Transverse colon (tissue), 4 donors: ENCODE measurements around the gene EPB41L4B. TPM values are rescaled to one million over a fixed set of nuclear protein-coding genes. Genes with fewer than 3 reads are reported as not detected.

Source experiments
- DNase-seq: peaks from one replicate; pipeline ENCODE4 v3.0.0-alpha.2; 2019
- H3K27ac ChIP-seq, 4 donors: fragments of 200-600 bp; sonication (generic); 2 replicates each; pipeline ENCODE4 v1.5.1; 2016 to 2018; ENCODE audit warnings: inconsistent platforms in 4 of 4
- H3K27me3 ChIP-seq: fragments of 200-600 bp; sonication (generic); 2 replicates; pipeline ENCODE4 v1.5.1; 2017; ENCODE audit warnings: inconsistent platforms
- H3K36me3 ChIP-seq, 4 donors: fragments of 200-600 bp; sonication (generic); 2 replicates each; pipeline ENCODE4 v1.5.1; 2017 to 2019; ENCODE audit warnings: inconsistent platforms in 4 of 4
- H3K4me1 ChIP-seq, 4 donors: fragments of 200-600 bp; sonication (generic); 2 replicates each; pipeline ENCODE4 v1.5.1; 2017 to 2020; ENCODE audit warnings: inconsistent platforms in 4 of 4
- H3K4me3 ChIP-seq, 4 donors: fragments of 200-600 bp; sonication (generic); 1 replicate in 1 of 4; 2 replicates in 3 of 4; pipeline versions ENCODE4 v1.5.1 to v1.6.1; 2017 to 2019; ENCODE audit warnings: inconsistent platforms in 4 of 4
- H3K9me3 ChIP-seq, 2 donors: fragments of 200-600 bp; sonication (generic); 2 replicates each; pipeline ENCODE4 v1.5.1; 2017 to 2019; ENCODE audit warnings: inconsistent platforms in 2 of 2
- EP300 ChIP-seq: sonication (generic); formaldehyde crosslinking; IDR thresholded peaks from one replicate; pipeline ENCODE4 v1.6.1; 2017; ENCODE audit warnings: antibody characterized with exemption, low read depth
- POLR2A ChIP-seq: fragments of 450-650 bp; IDR thresholded peaks from one replicate; pipeline ENCODE4 v1.6.1; 2016; ENCODE audit warnings: antibody characterized with exemption, mild to moderate bottlenecking, moderate library complexity
- POLR2AphosphoS5 ChIP-seq, 3 donors: sonication (generic); formaldehyde crosslinking; IDR thresholded peaks; one replicate each; pipeline ENCODE4 v1.6.1; 2016; ENCODE audit warnings: antibody characterized with exemption in 3 of 3
- WGBS, 2 donors: methylation state at CpG; one replicate each; pipeline ENCODE4 v1.1.5; 2018; ENCODE audit warnings: low coverage in 1 of 2; 5-methylcytosine and 5-hydroxymethylcytosine counted together
- in situ Hi-C, 4 donors: fragments of 200-750 bp; cut with MboI; loops; one replicate each; pipeline versions ENCODE4 v1.15.0 to v1.15.1; 2017; ENCODE audit warnings: low sequenced_read_pairs in 3 of 4, low pct_ligation_motif_present in 1 of 4, low pct_unique_long_range_greater_than_20kb in 1 of 4
- intact Hi-C: fragments of 100-400 bp; cut with DNase I; formaldehyde crosslinking; loops from one replicate; pipeline ENCODE4 v1.15.1; 2023; ENCODE audit warnings: low total_unique reads
- total RNA-seq, 4 donors: library from RNA; depleted of rRNA; stranded (reverse); fragments of >200 nt; gene quantifications; one replicate each; pipeline ENCODE4 v1.1.0, GENCODE V29; 2016
- TF ChIP-seq, protein P1 (sequence below), 5 experiments: fragments of 200-600 bp in 3 of 5; fragments of 450-650 bp in 2 of 5; sonication (generic) in 3 of 5; IDR thresholded peaks; 1 replicate in 2 of 5; 2 replicates in 3 of 5; pipeline ENCODE4 v1.5.1; 2016 to 2017; ENCODE audit warnings: antibody characterized with exemption in 5 of 5, inconsistent platforms in 3 of 5, mild to moderate bottlenecking in 2 of 5, moderate library complexity in 1 of 5

The EPB41L4B gene
- total RNA-seq, 4 donors from 2014 or later: 76.8 to 159 (median 110) TPM

- Histone ChIP-seq H3K4me1 (no peaks in the 10 kb centered on the region), H3K27ac (no peak overlapping the region), H3K27me3 (no peaks in the 10 kb centered on the region), H3K9me3 (peaks cover 0 to 2% of the 10 kb centered on the region in 2 donors), H3K4me3 (no peak overlapping the region), H3K36me3 (no peaks in the 10 kb centered on the region)
- intact Hi-C loops: no loop called here
- in situ Hi-C loops: no loop called here
- TF ChIP-seq POLR2AphosphoS5 (IDR thresholded peaks at IDR 0.05): no peak
- no peak for TF ChIP-seq POLR2A
- TF ChIP-seq, protein P1, sequence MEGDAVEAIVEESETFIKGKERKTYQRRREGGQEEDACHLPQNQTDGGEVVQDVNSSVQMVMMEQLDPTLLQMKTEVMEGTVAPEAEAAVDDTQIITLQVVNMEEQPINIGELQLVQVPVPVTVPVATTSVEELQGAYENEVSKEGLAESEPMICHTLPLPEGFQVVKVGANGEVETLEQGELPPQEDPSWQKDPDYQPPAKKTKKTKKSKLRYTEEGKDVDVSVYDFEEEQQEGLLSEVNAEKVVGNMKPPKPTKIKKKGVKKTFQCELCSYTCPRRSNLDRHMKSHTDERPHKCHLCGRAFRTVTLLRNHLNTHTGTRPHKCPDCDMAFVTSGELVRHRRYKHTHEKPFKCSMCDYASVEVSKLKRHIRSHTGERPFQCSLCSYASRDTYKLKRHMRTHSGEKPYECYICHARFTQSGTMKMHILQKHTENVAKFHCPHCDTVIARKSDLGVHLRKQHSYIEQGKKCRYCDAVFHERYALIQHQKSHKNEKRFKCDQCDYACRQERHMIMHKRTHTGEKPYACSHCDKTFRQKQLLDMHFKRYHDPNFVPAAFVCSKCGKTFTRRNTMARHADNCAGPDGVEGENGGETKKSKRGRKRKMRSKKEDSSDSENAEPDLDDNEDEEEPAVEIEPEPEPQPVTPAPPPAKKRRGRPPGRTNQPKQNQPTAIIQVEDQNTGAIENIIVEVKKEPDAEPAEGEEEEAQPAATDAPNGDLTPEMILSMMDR (IDR thresholded peaks at IDR 0.05): no peak
- TF ChIP-seq EP300: no peak
- DNase-seq: no peak
These were observed 162.2 kb downstream of the EPB41L4B start for GRCh38 chr9:109158651-109159050.

- Histone ChIP-seq H3K4me3 (no peak overlapping the region), H3K36me3 (no peaks in the 10 kb centered on the region), H3K27ac (no peak overlapping the region), H3K4me1 (no peaks in the 10 kb centered on the region), H3K27me3 (no peaks in the 10 kb centered on the region), H3K9me3 (peaks cover 6 to 11% of the 10 kb centered on the region in 2 donors)
- in situ Hi-C loops (no loop called here), intact Hi-C loops (loop anchor here (1.0 kb wide), 1 partner anchor 11 kb away; no protein-coding TSS in a partner anchor)
- no peak for DNase-seq
- TF ChIP-seq POLR2AphosphoS5 (IDR thresholded peaks at IDR 0.05) (no peak), POLR2A (no peak), EP300 (no peak)
- TF ChIP-seq, protein P1 (IDR thresholded peaks at IDR 0.05): no peak
- 69 to 79% methylated on average over 6 to 8 of the region's 8 CpGs for WGBS, 2 donors
These were observed 164.2 kb downstream of the EPB41L4B start for GRCh38 chr9:109156708-109157107.

DNA sequence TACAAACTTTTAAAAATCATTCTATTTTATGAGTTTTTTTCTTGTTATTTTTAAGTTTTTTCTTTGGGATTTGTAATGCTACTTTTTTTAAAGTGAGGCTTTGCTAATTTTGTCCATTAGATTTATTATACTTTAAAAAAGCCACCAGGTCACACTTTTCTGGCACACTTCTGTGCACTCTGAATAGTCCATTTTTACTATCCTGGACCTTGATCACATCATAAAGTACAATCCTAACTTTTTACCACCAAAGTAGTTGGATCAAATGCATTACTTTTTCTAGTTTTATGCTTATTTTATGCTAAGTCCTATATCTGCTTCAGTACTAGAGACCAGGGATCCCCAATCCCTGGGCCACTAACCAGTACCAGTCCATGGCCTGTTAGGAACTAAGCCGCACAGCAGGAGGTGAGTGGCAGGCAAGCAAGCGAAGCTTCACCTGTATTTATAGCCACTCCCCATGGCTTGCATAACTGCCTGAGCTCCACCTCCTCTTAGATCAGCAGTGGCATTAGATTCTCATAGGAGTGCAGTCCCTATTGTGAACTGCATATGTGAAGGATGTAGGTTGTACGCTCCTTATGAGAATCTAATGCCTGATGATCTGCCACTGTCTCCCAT lies 169.8 kb downstream of the EPB41L4B start:
- DNase-seq: peak; percentile 59
- Histone ChIP-seq H3K4me3 (no peak overlapping the region), H3K36me3 (no peaks in the 10 kb centered on the region), H3K27me3 (no peaks in the 10 kb centered on the region), H3K4me1 (peaks cover 0 to 4% (median 2%) of the 10 kb centered on the region in 4 donors), H3K27ac (peak overlapping the region in 3 of 4 donors; percentile 20 to 54 (median 21)), H3K9me3 (peaks cover 6 to 11% of the 10 kb centered on the region in 2 donors)
- in situ Hi-C loops: no loop called here
- intact Hi-C loops: no loop called here
- TF ChIP-seq, protein P1 (IDR thresholded peaks at IDR 0.05): no peak
- TF ChIP-seq POLR2A (no peak), POLR2AphosphoS5 (IDR thresholded peaks at IDR 0.05) (peak in 2 of 3 donors; percentile 21 to 51)
- 67 to 72% methylated on average over 1 to 3 of the region's 3 CpGs for whole genome bisulfite sequencing, 2 donors

DNA sequence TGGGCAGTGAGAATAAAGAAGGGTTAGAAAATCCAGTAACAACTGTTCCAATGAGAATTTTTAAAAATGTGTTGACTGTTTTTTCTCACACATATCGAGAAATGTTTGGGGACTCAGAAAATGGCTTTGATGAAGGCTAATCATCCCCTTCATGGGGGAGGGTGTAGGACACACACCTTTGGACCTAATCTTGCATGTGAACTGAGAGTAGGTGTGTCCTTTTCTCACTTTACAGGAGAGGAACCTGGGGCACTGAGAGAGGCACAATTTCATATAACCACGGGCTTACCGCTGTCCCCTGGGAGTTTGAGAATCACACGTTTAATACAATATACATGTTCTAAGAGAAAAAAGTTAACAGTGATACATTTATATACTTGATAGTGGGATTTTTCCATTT lies 171.1 kb downstream of the EPB41L4B start:
- no peak for TF ChIP-seq EP300
- Histone ChIP-seq H3K36me3 (no peaks in the 10 kb centered on the region), H3K9me3 (peaks cover 6 to 11% of the 10 kb centered on the region in 2 donors), H3K27me3 (no peaks in the 10 kb centered on the region), H3K4me1 (peaks cover 0 to 4% (median 2%) of the 10 kb centered on the region in 4 donors), H3K4me3 (no peak overlapping the region), H3K27ac (no peak overlapping the region)
- DNase-seq: no peak
- intact Hi-C loops: no loop called here
- in situ Hi-C loops: no loop called here
- 80 to 82% methylated on average over 4 of the region's 4 CpGs for WGBS, 2 donors

- WGBS, 2 donors: 91 to 95% methylated on average over 4 to 5 of the region's 5 CpGs
- in situ Hi-C loops: no loop called here
- no peak for DNase-seq
These were observed 171.8 kb downstream of the EPB41L4B start for GRCh38 chr9:109149089-109149488.

More at GRCh38 chr9:109149089-109149488, 171.8 kb downstream of the EPB41L4B start:
- no peak overlapping the region for H3K4me3 ChIP-seq
- TF ChIP-seq EP300 (no peak), POLR2AphosphoS5 (IDR thresholded peaks at IDR 0.05) (no peak), POLR2A (no peak)
- TF ChIP-seq, protein P1 (IDR thresholded peaks at IDR 0.05): no peak
- H3K9me3 ChIP-seq: peaks cover 6 to 11% of the 10 kb centered on the region in 2 donors
- H3K4me1 ChIP-seq: peaks cover 0 to 4% (median 2%) of the 10 kb centered on the region in 4 donors
- H3K27me3 ChIP-seq: no peaks in the 10 kb centered on the region
- intact Hi-C loops: no loop called here
- no peaks in the 10 kb centered on the region for H3K36me3 ChIP-seq
- H3K27ac ChIP-seq: no peak overlapping the region
